ENCODE results near the gene IQGAP1.

DNA sequence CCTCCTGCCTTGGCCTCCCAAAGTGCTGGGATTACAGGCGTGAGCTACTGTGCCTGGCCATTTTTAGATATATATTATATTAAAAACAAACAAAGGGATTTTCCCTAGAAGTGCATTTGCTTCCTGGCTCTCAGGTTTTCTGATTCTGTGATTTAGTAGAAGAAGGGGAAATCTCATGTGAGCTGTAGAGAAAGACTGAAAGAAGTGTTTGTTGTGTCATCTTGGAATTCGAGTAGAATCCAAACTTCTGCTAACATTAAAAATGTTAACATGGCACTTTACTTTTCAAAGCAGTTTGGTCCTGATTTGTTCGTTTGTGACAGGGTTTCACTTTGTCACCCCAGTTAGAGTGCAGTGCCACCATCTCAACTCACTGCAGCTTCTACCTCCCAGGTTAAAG, 34.9 kb downstream of the IQGAP1 start:
- no peak for TF ChIP-seq POLR2A (IDR thresholded peaks at IDR 0.05)
- TF ChIP-seq, protein P1, sequence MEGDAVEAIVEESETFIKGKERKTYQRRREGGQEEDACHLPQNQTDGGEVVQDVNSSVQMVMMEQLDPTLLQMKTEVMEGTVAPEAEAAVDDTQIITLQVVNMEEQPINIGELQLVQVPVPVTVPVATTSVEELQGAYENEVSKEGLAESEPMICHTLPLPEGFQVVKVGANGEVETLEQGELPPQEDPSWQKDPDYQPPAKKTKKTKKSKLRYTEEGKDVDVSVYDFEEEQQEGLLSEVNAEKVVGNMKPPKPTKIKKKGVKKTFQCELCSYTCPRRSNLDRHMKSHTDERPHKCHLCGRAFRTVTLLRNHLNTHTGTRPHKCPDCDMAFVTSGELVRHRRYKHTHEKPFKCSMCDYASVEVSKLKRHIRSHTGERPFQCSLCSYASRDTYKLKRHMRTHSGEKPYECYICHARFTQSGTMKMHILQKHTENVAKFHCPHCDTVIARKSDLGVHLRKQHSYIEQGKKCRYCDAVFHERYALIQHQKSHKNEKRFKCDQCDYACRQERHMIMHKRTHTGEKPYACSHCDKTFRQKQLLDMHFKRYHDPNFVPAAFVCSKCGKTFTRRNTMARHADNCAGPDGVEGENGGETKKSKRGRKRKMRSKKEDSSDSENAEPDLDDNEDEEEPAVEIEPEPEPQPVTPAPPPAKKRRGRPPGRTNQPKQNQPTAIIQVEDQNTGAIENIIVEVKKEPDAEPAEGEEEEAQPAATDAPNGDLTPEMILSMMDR (IDR thresholded peaks at IDR 0.05): no peak
